HFF-Myc (cell line): Measurements from ENCODE around the gene ECEL1.

Experiments used
- DNase-seq: peaks from one replicate; pipeline ENCODE4 v3.0.0-alpha.2; 2011; ENCODE audit warnings: low read depth; ENCODE audit errors: extremely low read depth
- H3K4me3 ChIP-seq: replicated peaks from 2 replicates; pipeline ENCODE4 v1.5.1; 2011; ENCODE audit warnings: low read depth, mild to moderate bottlenecking, control low read depth, low read length
- CTCF ChIP-seq: IDR thresholded peaks from 2 replicates; pipeline ENCODE4 v1.5.1; 2012; ENCODE audit warnings: mild to moderate bottlenecking, low read depth, low read length, control low read depth; ENCODE audit errors: missing control alignments

The ECEL1 gene

GRCh38 chr2:232458661-232459418, 28.8 kb downstream of the ECEL1 start:
- no peak overlapping the region for H3K4me3 ChIP-seq
- DNase-seq, result no peak
- TF ChIP-seq CTCF, result no peak

- TF ChIP-seq CTCF, result no peak
These were observed 29.5 kb downstream of the ECEL1 start for GRCh38 chr2:232458051-232458660.

GRCh38 chr2:232457121-232458011, 30.3 kb downstream of the ECEL1 start:
- no peak for TF ChIP-seq CTCF
- DNase-seq, result no peak
- no peak overlapping the region for H3K4me3 ChIP-seq

More at GRCh38 chr2:232458051-232458660, 29.5 kb downstream of the ECEL1 start:
- H3K4me3 ChIP-seq, result no peak overlapping the region
- DNase-seq, result no peak

- no peak for DNase-seq
- no peak overlapping the region for H3K4me3 ChIP-seq
- no peak for TF ChIP-seq CTCF
These were observed 31.1 kb downstream of the ECEL1 start for GRCh38 chr2:232456296-232457120.

- no peak within 1 kb of the TSS for H3K4me3 ChIP-seq
- no peak for DNase-seq
- TF ChIP-seq CTCF, result no peak
These were observed 32.0 kb downstream of the ECEL1 start, which contains the start of gene ALPI for GRCh38 chr2:232455426-232456255. Gene ALPI, plus strand, starts transcription at chr2:232456153. Its CDS starts 47 bp downstream, at chr2:232456200.
